Measurements from ENCODE around the gene NTSR2.

DNA sequence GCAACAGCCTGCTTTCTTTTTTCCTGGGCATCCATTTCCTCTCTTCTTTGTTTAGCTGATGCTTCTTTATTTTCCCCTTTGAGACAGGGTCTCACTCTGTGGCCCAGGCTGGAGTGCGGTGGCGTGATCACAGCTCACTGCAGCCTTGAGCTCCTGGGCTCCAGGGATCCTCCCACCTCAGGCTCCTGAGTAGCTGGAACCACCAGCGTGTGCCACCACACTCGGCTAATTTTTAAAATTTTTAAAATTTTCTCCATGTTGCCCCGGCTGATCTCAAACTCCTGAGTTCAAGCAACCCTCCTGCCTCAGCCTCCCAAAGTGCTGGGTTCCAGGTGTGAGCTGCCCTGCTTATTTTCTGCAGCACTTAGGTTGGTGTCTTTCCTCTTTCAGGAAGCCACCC is 58.7 kb downstream of the NTSR2 start:
- TF ChIP-seq, protein P1, sequence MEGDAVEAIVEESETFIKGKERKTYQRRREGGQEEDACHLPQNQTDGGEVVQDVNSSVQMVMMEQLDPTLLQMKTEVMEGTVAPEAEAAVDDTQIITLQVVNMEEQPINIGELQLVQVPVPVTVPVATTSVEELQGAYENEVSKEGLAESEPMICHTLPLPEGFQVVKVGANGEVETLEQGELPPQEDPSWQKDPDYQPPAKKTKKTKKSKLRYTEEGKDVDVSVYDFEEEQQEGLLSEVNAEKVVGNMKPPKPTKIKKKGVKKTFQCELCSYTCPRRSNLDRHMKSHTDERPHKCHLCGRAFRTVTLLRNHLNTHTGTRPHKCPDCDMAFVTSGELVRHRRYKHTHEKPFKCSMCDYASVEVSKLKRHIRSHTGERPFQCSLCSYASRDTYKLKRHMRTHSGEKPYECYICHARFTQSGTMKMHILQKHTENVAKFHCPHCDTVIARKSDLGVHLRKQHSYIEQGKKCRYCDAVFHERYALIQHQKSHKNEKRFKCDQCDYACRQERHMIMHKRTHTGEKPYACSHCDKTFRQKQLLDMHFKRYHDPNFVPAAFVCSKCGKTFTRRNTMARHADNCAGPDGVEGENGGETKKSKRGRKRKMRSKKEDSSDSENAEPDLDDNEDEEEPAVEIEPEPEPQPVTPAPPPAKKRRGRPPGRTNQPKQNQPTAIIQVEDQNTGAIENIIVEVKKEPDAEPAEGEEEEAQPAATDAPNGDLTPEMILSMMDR (IDR thresholded peaks at IDR 0.05), result no peak
- TF ChIP-seq POLR2AphosphoS5 (IDR thresholded peaks at IDR 0.05) (no peak), POLR2A (IDR thresholded peaks at IDR 0.05) (no peak)
